ENCODE measurements around the gene BANF2. TPM values are rescaled to one million over a fixed set of nuclear protein-coding genes. Genes with fewer than 3 reads are reported as not detected.

Gene BANF2
- total and polyA plus RNA-seq, 4 donors: not detected

GRCh38 chr20:17742731-17743130, 43.0 kb downstream of the BANF2 start:
- Histone ChIP-seq H3K4me1 (ENCODE audit: control insufficient read depth in 4 of 4, insufficient read depth in 4 of 4, low read length in 3 of 4) (no peaks in the 10 kb centered on the region), H3K9me3 (ENCODE audit: control insufficient read depth in 4 of 4, low read length in 3 of 4) (no peaks in the 10 kb centered on the region), H3K4me3 (ENCODE audit: low read depth in 1 of 3, low read length in 3 of 3) (no peak overlapping the region), H3K9ac (ENCODE audit: low read depth in 1 of 2, low read length in 2 of 2) (no peak overlapping the region), H3K27me3 (ENCODE audit: control insufficient read depth in 4 of 4, insufficient read depth in 4 of 4, low read length in 3 of 4) (no peaks in the 10 kb centered on the region), H3K36me3 (ENCODE audit: control insufficient read depth in 4 of 4, insufficient read depth in 3 of 4, low read depth in 1 of 4, low read length in 3 of 4) (no peaks in the 10 kb centered on the region), H3K27ac (ENCODE audit: low read depth in 1 of 2, low read length in 2 of 2) (no peak overlapping the region)
- no peak for TF ChIP-seq FOXA2 (IDR thresholded peaks at IDR 0.05)
- TF ChIP-seq TAF1 (conservative IDR thresholded peaks at IDR 0.05): no peak
- TF ChIP-seq HNF4G (IDR thresholded peaks at IDR 0.05): no peak
- no peak for TF ChIP-seq ATF3 (IDR thresholded peaks at IDR 0.05)
- TF ChIP-seq NR2F2 (IDR thresholded peaks at IDR 0.05): no peak
- TF ChIP-seq REST (IDR thresholded peaks at IDR 0.05): no peak
- no peak for TF ChIP-seq FOXA1 (IDR thresholded peaks at IDR 0.05)
- TF ChIP-seq YY1 (IDR thresholded peaks at IDR 0.05): no peak
- no peak for DNase-seq (ENCODE audit: low spot score)
- 72% methylated on average over 4 of the region's 4 CpGs for WGBS

- H3K9me3 ChIP-seq (ENCODE audit: control insufficient read depth in 4 of 4, low read length in 3 of 4): no peaks in the 10 kb centered on the region
- no peak for TF ChIP-seq RAD21 (IDR thresholded peaks at IDR 0.05)
- TF ChIP-seq JUND (IDR thresholded peaks at IDR 0.05): no peak
- no peak for TF ChIP-seq FOXA1 (IDR thresholded peaks at IDR 0.05)
- no peak for TF ChIP-seq GABPA (IDR thresholded peaks at IDR 0.05 in 1 of 2, conservative IDR thresholded peaks at IDR 0.05 in 1 of 2)
- no peak for TF ChIP-seq REST (IDR thresholded peaks at IDR 0.05)
- TF ChIP-seq, protein P1, sequence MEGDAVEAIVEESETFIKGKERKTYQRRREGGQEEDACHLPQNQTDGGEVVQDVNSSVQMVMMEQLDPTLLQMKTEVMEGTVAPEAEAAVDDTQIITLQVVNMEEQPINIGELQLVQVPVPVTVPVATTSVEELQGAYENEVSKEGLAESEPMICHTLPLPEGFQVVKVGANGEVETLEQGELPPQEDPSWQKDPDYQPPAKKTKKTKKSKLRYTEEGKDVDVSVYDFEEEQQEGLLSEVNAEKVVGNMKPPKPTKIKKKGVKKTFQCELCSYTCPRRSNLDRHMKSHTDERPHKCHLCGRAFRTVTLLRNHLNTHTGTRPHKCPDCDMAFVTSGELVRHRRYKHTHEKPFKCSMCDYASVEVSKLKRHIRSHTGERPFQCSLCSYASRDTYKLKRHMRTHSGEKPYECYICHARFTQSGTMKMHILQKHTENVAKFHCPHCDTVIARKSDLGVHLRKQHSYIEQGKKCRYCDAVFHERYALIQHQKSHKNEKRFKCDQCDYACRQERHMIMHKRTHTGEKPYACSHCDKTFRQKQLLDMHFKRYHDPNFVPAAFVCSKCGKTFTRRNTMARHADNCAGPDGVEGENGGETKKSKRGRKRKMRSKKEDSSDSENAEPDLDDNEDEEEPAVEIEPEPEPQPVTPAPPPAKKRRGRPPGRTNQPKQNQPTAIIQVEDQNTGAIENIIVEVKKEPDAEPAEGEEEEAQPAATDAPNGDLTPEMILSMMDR (IDR thresholded peaks at IDR 0.05; ENCODE audit: low read depth, low read length, missing input control): no peak
- TF ChIP-seq RXRA (IDR thresholded peaks at IDR 0.05): no peak
- no peak for TF ChIP-seq ZBTB33 (IDR thresholded peaks at IDR 0.05)
- no peak for TF ChIP-seq FOXA2 (IDR thresholded peaks at IDR 0.05)
- TF ChIP-seq NR2F2 (IDR thresholded peaks at IDR 0.05): no peak
- TF ChIP-seq EGR1 (IDR thresholded peaks at IDR 0.05; ENCODE audit: low read depth in 2 of 2): no peak
- TF ChIP-seq, protein P2, sequence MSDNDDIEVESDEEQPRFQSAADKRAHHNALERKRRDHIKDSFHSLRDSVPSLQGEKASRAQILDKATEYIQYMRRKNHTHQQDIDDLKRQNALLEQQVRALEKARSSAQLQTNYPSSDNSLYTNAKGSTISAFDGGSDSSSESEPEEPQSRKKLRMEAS (IDR thresholded peaks at IDR 0.05): no peak
- no peak for TF ChIP-seq TAF1 (conservative IDR thresholded peaks at IDR 0.05)
- no peak for TF ChIP-seq HNF4A (conservative IDR thresholded peaks at IDR 0.05)
- TF ChIP-seq HNF4G (IDR thresholded peaks at IDR 0.05): no peak
- no peak for TF ChIP-seq ATF3 (IDR thresholded peaks at IDR 0.05)
- no peak for TF ChIP-seq SP1 (IDR thresholded peaks at IDR 0.05)
- TF ChIP-seq YY1 (IDR thresholded peaks at IDR 0.05): no peak
- no peak for DNase-seq (ENCODE audit: low spot score)
- H3K27me3 ChIP-seq (ENCODE audit: control insufficient read depth in 4 of 4, insufficient read depth in 4 of 4, low read length in 3 of 4): no peaks in the 10 kb centered on the region
- H3K4me3 ChIP-seq (ENCODE audit: low read depth in 1 of 3, low read length in 3 of 3): no peak overlapping the region
- no peaks in the 10 kb centered on the region for H3K36me3 ChIP-seq (ENCODE audit: control insufficient read depth in 4 of 4, insufficient read depth in 3 of 4, low read depth in 1 of 4, low read length in 3 of 4)
- no peaks in the 10 kb centered on the region for H3K4me1 ChIP-seq (ENCODE audit: control insufficient read depth in 4 of 4, insufficient read depth in 4 of 4, low read length in 3 of 4)
- no peak overlapping the region for H3K27ac ChIP-seq (ENCODE audit: low read depth in 1 of 2, low read length in 2 of 2)
- WGBS: 95% methylated on average over 6 of the region's 6 CpGs
- no peak overlapping the region for H3K9ac ChIP-seq (ENCODE audit: low read depth in 1 of 2, low read length in 2 of 2)
These were observed 43.9 kb downstream of the BANF2 start for GRCh38 chr20:17743677-17744076.

Data from liver (tissue), 9 donors.